Measurements from ENCODE around the gene WDR1. TPM values are rescaled to one million over a fixed set of nuclear protein-coding genes. Genes with fewer than 3 reads are reported as not detected.

WDR1 gene
- total and polyA plus RNA-seq, 2 donors from 2014 or later: 176 to 313 TPM

DNA sequence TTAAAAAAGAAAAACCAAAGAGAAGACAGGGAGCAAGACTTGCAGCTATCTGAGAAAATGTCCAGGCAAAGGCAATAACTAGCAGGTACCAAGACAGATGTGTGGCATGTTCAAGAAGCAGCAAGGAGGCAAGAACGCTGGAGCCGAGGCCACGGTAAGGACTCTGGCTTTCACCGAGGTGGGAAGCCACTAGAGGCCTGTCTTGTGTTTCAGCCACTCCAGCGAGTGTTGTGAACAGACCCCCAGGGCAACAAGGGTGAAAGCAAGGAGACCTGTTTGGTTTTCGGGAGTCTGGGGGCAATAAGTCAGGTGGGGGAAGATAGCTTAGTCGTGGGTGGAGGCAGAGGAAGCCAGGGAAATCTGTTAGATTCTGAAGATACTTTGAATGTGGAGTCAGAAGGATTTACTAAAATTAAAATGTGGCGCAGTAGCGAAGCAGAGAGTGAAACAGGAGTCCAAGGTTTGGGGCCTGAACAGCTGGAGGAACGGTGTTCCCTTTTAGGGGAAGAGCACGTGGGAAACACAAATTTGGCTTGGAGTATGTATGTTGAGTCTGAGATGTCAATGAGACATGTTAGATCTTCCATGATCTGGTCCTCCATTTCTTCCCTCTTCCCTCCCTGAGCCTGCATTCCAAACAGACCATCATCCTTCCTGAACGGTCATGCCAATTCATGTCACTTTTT, 3.1 kb downstream of the WDR1 start:
- Histone ChIP-seq H3K9ac (ENCODE audit: low read length in 3 of 3) (no peak overlapping the region), H3K27ac (ENCODE audit: low read depth in 2 of 2, low read length in 2 of 2) (no peak overlapping the region), H3K4me3 (ENCODE audit: low read length in 3 of 3) (no peak overlapping the region), H3K4me1 (ENCODE audit: control insufficient read depth in 2 of 3, insufficient read depth in 2 of 3, low read depth in 1 of 3, low read length in 3 of 3) (peaks cover 6 to 62% (median 28%) of the 10 kb centered on the region in 3 donors), H3K36me3 (ENCODE audit: control insufficient read depth in 2 of 3, insufficient read depth in 3 of 3, low read length in 3 of 3) (peaks cover 0 to 50% (median 33%) of the 10 kb centered on the region in 3 donors), H3K27me3 (ENCODE audit: control insufficient read depth, insufficient read depth, low read length) (no peaks in the 10 kb centered on the region), H3K9me3 (ENCODE audit: control insufficient read depth in 2 of 3, insufficient read depth in 1 of 3, low read length in 3 of 3) (no peaks in the 10 kb centered on the region)
- DNase-seq: no peak
- FAIRE-seq: no peak
- no peak for TF ChIP-seq CTCF (IDR thresholded peaks at IDR 0.05; ENCODE audit: borderline replicate concordance, extremely low read depth, insufficient read depth)
- intact Hi-C loops (cut with DNase I): no loop called here

GRCh38 chr4:10112658-10113284, 3.8 kb downstream of the WDR1 start:
- intact Hi-C loops (cut with DNase I): no loop called here
- H3K4me3 ChIP-seq (ENCODE audit: low read length in 3 of 3): no peak overlapping the region
- DNase-seq (peak in 1 of 5 donors; percentile 35), FAIRE-seq (no peak)
- no peaks in the 10 kb centered on the region for H3K27me3 ChIP-seq (ENCODE audit: control insufficient read depth, insufficient read depth, low read length)
- H3K4me1 ChIP-seq (ENCODE audit: control insufficient read depth in 2 of 3, insufficient read depth in 2 of 3, low read depth in 1 of 3, low read length in 3 of 3): peaks cover 0 to 68% (median 21%) of the 10 kb centered on the region in 3 donors
- peaks cover 0 to 55% (median 37%) of the 10 kb centered on the region in 3 donors for H3K36me3 ChIP-seq (ENCODE audit: control insufficient read depth in 2 of 3, insufficient read depth in 3 of 3, low read length in 3 of 3)
- TF ChIP-seq CTCF (IDR thresholded peaks at IDR 0.05; ENCODE audit: borderline replicate concordance, extremely low read depth, insufficient read depth): no peak
- H3K27ac ChIP-seq (ENCODE audit: low read depth in 2 of 2, low read length in 2 of 2): no peak overlapping the region
- no peak overlapping the region for H3K9ac ChIP-seq (ENCODE audit: low read length in 3 of 3)
- no peaks in the 10 kb centered on the region for H3K9me3 ChIP-seq (ENCODE audit: control insufficient read depth in 2 of 3, insufficient read depth in 1 of 3, low read length in 3 of 3)

DNA sequence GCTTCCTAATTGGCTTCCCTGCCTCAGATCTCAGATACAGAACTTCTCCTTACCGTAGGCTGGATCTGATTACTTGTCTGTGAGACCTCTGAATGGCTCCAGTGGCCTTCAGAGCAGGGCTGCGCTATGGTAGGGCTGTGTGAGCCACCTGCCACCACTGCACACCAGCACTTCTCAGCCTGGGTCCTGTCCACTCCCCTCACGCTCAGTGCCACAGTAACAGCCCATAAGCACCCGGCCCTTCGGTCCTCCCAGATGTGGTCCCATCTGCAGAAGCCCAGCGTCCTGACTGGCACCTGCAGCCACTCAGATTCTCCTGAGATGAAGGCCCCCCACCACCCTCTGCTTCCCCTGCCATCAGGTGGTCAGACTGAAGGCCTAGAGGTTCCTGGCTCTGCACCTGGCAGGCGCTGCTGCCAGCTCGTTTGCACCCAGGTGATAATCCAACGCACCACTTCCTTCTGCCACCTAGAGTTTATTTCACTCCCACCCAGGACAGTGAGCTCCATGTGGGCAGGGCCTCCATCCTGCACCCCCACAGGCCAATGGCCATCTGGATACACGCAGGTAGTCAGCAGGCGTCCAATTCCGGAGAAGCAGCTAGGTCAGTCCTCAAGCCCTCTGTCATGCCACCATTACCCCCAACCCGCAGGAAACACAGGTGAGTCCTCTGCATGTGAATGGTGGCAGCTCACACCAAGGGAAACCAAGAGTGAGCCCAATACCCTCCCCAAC, 5.4 kb downstream of the WDR1 start:
- Histone ChIP-seq H3K4me1 (ENCODE audit: control insufficient read depth in 2 of 3, insufficient read depth in 2 of 3, low read depth in 1 of 3, low read length in 3 of 3) (peaks cover 0 to 77% (median 19%) of the 10 kb centered on the region in 3 donors), H3K9me3 (ENCODE audit: control insufficient read depth in 2 of 3, insufficient read depth in 1 of 3, low read length in 3 of 3) (no peaks in the 10 kb centered on the region), H3K4me3 (ENCODE audit: low read length in 3 of 3) (no peak overlapping the region), H3K27me3 (ENCODE audit: control insufficient read depth, insufficient read depth, low read length) (no peaks in the 10 kb centered on the region), H3K9ac (ENCODE audit: low read length in 3 of 3) (no peak overlapping the region), H3K27ac (ENCODE audit: low read depth in 2 of 2, low read length in 2 of 2) (no peak overlapping the region), H3K36me3 (ENCODE audit: control insufficient read depth in 2 of 3, insufficient read depth in 3 of 3, low read length in 3 of 3) (peaks cover 0 to 56% (median 39%) of the 10 kb centered on the region in 3 donors)
- TF ChIP-seq CTCF (IDR thresholded peaks at IDR 0.05; ENCODE audit: borderline replicate concordance, extremely low read depth, insufficient read depth): no peak
- DNase-seq (no peak), FAIRE-seq (no peak)
- intact Hi-C loops (cut with DNase I): no loop called here

Measured in kidney (tissue), 14 donors.